Hair follicle dermal papilla cell (primary cell): ENCODE results near the gene MRM1. TPM values are rescaled to one million over a fixed set of nuclear protein-coding genes. Genes with fewer than 3 reads are reported as not detected.

ENCODE experiments used
- total RNA-seq: library from RNA; depleted of rRNA; stranded (reverse); fragments of >200 nt; gene quantifications from 2 replicates; pipeline ENCODE4 v1.2.3, GENCODE V29; 2012

The MRM1 gene
- 3.7 and 3.9 TPM in 2 replicates for total RNA-seq

GRCh38 chr17:36601303-36602029 is at the start of gene MRM1:
Gene MRM1, plus strand, starts transcription at chr17:36601583. Its CDS starts 228 bp downstream, at chr17:36601811.

GRCh38 chr17:36591434-36592315 is 9.7 kb upstream of the MRM1 start, which contains the start of gene DHRS11:
Gene DHRS11, plus strand, starts transcription at chr17:36591879. Its CDS starts 131 bp downstream, at chr17:36592010.

Other genes starting within 250 kb of the MRM1 start
- not detected in 2 replicates for gene TBC1D3H, start 213.1 kb upstream of the MRM1 start, total RNA-seq
- gene ZNHIT3, start 114.9 kb upstream of the MRM1 start, total RNA-seq: 18.2 and 21.9 TPM in 2 replicates
- 57.6 and 78.4 TPM in 2 replicates for gene MYO19, start 66.7 kb upstream of the MRM1 start, total RNA-seq
- 6.4 and 7.3 TPM in 2 replicates for gene PIGW, start 66.6 kb upstream of the MRM1 start, total RNA-seq
- gene GGNBP2, start 56.7 kb upstream of the MRM1 start, total RNA-seq: 58.5 and 67.7 TPM in 2 replicates
- gene DHRS11, start 9.7 kb upstream of the MRM1 start, total RNA-seq: 2.7 and 3.1 TPM in 2 replicates